Measurements from ENCODE around the gene KDM5C. TPM values are rescaled to one million over a fixed set of nuclear protein-coding genes. Genes with fewer than 3 reads are reported as not detected.

The KDM5C gene
- total RNA-seq, 1 experiment from 2014 or later: 112 TPM

DNA sequence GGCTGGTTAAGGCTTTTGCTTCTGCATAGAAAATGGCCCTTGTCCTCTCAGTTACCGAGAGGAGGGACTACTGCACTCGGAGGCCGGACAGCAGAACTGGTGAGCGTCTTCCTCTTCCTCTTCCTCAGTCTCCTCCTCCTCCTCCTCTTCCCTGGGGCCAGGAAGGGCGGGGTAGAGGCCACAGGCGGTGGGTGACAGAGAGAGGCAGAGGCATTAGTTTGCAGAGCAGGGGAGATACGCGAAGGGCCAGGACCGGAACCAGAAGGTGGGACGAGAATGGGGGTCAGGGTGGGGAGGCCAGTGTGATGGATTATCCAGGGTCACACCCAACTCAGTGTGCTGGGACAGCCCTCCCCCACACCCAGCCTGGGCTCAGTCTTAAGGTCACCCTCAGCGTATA lies 41.9 kb upstream of the KDM5C start:
- ChIA-PET POLR2A (no interaction called here), CTCF (no interaction called here)
- no peak for DNase-seq (ENCODE audit: low spot score)
- peaks cover 12% of the 10 kb centered on the region; the same call in 1 of the 2 replicates for H3K4me1 Mint-ChIP-seq
- no peak for ATAC-seq
- no peak overlapping the region for H3K27ac Mint-ChIP-seq
- H3K9me3 Mint-ChIP-seq: no peaks in the 10 kb centered on the region
- TF ChIP-seq AFF4 (CRISPR knock-in tag; IDR thresholded peaks at IDR 0.05; ENCODE audit: borderline replicate concordance) (no peak), GRHL2 (CRISPR knock-in tag; IDR thresholded peaks at IDR 0.05; ENCODE audit: insufficient replicate concordance, severe bottlenecking) (no peak), MYBL2 (CRISPR knock-in tag; IDR thresholded peaks at IDR 0.05) (no peak), ZNF425 (CRISPR knock-in tag; conservative IDR thresholded peaks at IDR 0.05) (no peak), HMGA2 (CRISPR knock-in tag; IDR thresholded peaks at IDR 0.05) (no peak), E2F5 (CRISPR knock-in tag; IDR thresholded peaks at IDR 0.05) (no peak), ZNF416 (CRISPR knock-in tag; IDR thresholded peaks at IDR 0.05) (no peak), RELA (CRISPR knock-in tag; IDR thresholded peaks at IDR 0.05; ENCODE audit: borderline replicate concordance) (no peak), EMX1 (CRISPR knock-in tag; IDR thresholded peaks at IDR 0.05) (no peak), FOXP1 (CRISPR knock-in tag; IDR thresholded peaks at IDR 0.05; ENCODE audit: borderline replicate concordance) (no peak), ZNF317 (CRISPR knock-in tag; IDR thresholded peaks at IDR 0.05; ENCODE audit: borderline replicate concordance, low read depth) (no peak)
- TF ChIP-seq, protein P1, sequence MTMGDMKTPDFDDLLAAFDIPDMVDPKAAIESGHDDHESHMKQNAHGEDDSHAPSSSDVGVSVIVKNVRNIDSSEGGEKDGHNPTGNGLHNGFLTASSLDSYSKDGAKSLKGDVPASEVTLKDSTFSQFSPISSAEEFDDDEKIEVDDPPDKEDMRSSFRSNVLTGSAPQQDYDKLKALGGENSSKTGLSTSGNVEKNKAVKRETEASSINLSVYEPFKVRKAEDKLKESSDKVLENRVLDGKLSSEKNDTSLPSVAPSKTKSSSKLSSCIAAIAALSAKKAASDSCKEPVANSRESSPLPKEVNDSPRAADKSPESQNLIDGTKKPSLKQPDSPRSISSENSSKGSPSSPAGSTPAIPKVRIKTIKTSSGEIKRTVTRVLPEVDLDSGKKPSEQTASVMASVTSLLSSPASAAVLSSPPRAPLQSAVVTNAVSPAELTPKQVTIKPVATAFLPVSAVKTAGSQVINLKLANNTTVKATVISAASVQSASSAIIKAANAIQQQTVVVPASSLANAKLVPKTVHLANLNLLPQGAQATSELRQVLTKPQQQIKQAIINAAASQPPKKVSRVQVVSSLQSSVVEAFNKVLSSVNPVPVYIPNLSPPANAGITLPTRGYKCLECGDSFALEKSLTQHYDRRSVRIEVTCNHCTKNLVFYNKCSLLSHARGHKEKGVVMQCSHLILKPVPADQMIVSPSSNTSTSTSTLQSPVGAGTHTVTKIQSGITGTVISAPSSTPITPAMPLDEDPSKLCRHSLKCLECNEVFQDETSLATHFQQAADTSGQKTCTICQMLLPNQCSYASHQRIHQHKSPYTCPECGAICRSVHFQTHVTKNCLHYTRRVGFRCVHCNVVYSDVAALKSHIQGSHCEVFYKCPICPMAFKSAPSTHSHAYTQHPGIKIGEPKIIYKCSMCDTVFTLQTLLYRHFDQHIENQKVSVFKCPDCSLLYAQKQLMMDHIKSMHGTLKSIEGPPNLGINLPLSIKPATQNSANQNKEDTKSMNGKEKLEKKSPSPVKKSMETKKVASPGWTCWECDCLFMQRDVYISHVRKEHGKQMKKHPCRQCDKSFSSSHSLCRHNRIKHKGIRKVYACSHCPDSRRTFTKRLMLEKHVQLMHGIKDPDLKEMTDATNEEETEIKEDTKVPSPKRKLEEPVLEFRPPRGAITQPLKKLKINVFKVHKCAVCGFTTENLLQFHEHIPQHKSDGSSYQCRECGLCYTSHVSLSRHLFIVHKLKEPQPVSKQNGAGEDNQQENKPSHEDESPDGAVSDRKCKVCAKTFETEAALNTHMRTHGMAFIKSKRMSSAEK (CRISPR knock-in tag; IDR thresholded peaks at IDR 0.05; ENCODE audit: borderline replicate concordance): no peak
- TF ChIP-seq, protein P2, sequence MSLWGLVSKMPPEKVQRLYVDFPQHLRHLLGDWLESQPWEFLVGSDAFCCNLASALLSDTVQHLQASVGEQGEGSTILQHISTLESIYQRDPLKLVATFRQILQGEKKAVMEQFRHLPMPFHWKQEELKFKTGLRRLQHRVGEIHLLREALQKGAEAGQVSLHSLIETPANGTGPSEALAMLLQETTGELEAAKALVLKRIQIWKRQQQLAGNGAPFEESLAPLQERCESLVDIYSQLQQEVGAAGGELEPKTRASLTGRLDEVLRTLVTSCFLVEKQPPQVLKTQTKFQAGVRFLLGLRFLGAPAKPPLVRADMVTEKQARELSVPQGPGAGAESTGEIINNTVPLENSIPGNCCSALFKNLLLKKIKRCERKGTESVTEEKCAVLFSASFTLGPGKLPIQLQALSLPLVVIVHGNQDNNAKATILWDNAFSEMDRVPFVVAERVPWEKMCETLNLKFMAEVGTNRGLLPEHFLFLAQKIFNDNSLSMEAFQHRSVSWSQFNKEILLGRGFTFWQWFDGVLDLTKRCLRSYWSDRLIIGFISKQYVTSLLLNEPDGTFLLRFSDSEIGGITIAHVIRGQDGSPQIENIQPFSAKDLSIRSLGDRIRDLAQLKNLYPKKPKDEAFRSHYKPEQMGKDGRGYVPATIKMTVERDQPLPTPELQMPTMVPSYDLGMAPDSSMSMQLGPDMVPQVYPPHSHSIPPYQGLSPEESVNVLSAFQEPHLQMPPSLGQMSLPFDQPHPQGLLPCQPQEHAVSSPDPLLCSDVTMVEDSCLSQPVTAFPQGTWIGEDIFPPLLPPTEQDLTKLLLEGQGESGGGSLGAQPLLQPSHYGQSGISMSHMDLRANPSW (CRISPR knock-in tag; conservative IDR thresholded peaks at IDR 0.05; ENCODE audit: low read depth): no peak
- H3K4me3 Mint-ChIP-seq: no peak overlapping the region
- H3K36me3 Mint-ChIP-seq: no peaks in the 10 kb centered on the region
- H3K27me3 Mint-ChIP-seq (ENCODE audit: low read depth): no peaks in the 10 kb centered on the region

All from WTC11 (cell line).